ENCODE measurements around the gene WWP2. TPM values are rescaled to one million over a fixed set of nuclear protein-coding genes. Genes with fewer than 3 reads are reported as not detected.
"Not testable (repeated sequence)": the region's sequence is repeated elsewhere in the genome, so short reads cannot be mapped to it uniquely, and the experiment has no call there.

Gene WWP2
- total RNA-seq, 1 experiment from 2014 or later, result 27.4 TPM

- H3K27ac ChIP-seq; H3K36me3 ChIP-seq; H3K9me3 ChIP-seq (replicated peaks); H3K27me3 ChIP-seq (replicated peaks); H3K4me3 ChIP-seq; DNase-seq (ENCODE audit: low read depth in 1 of 2, low spot score in 2 of 2): not testable (repeated sequence)
- peaks cover 16% of the 10 kb centered on the region for H3K4me1 ChIP-seq (replicated peaks)
Observed at GRCh38 chr16:69731280-69731679, 30.9 kb upstream of the WWP2 start.

GRCh38 chr16:69732101-69732500 lies 30.0 kb upstream of the WWP2 start:
- no peak for DNase-seq (ENCODE audit: low read depth in 1 of 2, low spot score in 2 of 2)
- Histone ChIP-seq H3K27ac (no peak overlapping the region), H3K36me3 (no peaks in the 10 kb centered on the region)

GRCh38 chr16:69741519-69741918 lies 20.6 kb upstream of the WWP2 start:
- Histone ChIP-seq H3K4me1 (replicated peaks) (no peaks in the 10 kb centered on the region), H3K27ac (no peak overlapping the region)
- DNase-seq (ENCODE audit: low read depth in 1 of 2, low spot score in 2 of 2), result no peak

More at GRCh38 chr16:69732101-69732500, 30.0 kb upstream of the WWP2 start:
- Histone ChIP-seq H3K27me3 (replicated peaks) (no peaks in the 10 kb centered on the region), H3K9me3 (replicated peaks) (no peaks in the 10 kb centered on the region), H3K4me3 (no peak overlapping the region), H3K4me1 (replicated peaks) (peaks cover 9% of the 10 kb centered on the region)

GRCh38 chr16:69741951-69742904 lies 19.9 kb upstream of the WWP2 start:
- peaks cover 70% of the 10 kb centered on the region for H3K36me3 ChIP-seq
- no peak overlapping the region for H3K4me3 ChIP-seq
- H3K4me1 ChIP-seq (replicated peaks), result no peaks in the 10 kb centered on the region
- no peaks in the 10 kb centered on the region for H3K27me3 ChIP-seq (replicated peaks)
- no peak overlapping the region for H3K27ac ChIP-seq
- DNase-seq (ENCODE audit: low read depth in 1 of 2, low spot score in 2 of 2), result no peak
- H3K9me3 ChIP-seq (replicated peaks), result no peaks in the 10 kb centered on the region

More at GRCh38 chr16:69741519-69741918, 20.6 kb upstream of the WWP2 start:
- H3K4me3 ChIP-seq, result no peak overlapping the region
- H3K36me3 ChIP-seq, result peaks cover 65% of the 10 kb centered on the region
- no peaks in the 10 kb centered on the region for H3K27me3 ChIP-seq (replicated peaks)
- no peaks in the 10 kb centered on the region for H3K9me3 ChIP-seq (replicated peaks)

GRCh38 chr16:69744363-69745231 lies 17.5 kb upstream of the WWP2 start:
- H3K36me3 ChIP-seq, result peaks cover 92% of the 10 kb centered on the region
- no peak overlapping the region for H3K4me3 ChIP-seq
- H3K27me3 ChIP-seq (replicated peaks), result no peaks in the 10 kb centered on the region
- no peaks in the 10 kb centered on the region for H3K4me1 ChIP-seq (replicated peaks)
- no peak overlapping the region for H3K27ac ChIP-seq
- H3K9me3 ChIP-seq (replicated peaks), result no peaks in the 10 kb centered on the region; the same call in 1 of the 2 replicates
- DNase-seq (ENCODE audit: low read depth in 1 of 2, low spot score in 2 of 2), result no peak

- no peak overlapping the region for H3K27ac ChIP-seq
- no peak overlapping the region for H3K4me3 ChIP-seq
- no peaks in the 10 kb centered on the region for H3K4me1 ChIP-seq (replicated peaks)
- no peak for DNase-seq (ENCODE audit: low read depth in 1 of 2, low spot score in 2 of 2)
- H3K27me3 ChIP-seq (replicated peaks), result no peaks in the 10 kb centered on the region
- H3K36me3 ChIP-seq, result peaks cover 88% of the 10 kb centered on the region
- no peaks in the 10 kb centered on the region; the same call in 1 of the 2 replicates for H3K9me3 ChIP-seq (replicated peaks)
Observed at GRCh38 chr16:69745232-69745612, 16.9 kb upstream of the WWP2 start.

GRCh38 chr16:69745959-69746358 lies 16.2 kb upstream of the WWP2 start:
- no peaks in the 10 kb centered on the region for H3K27me3 ChIP-seq (replicated peaks)
- H3K9me3 ChIP-seq (replicated peaks), result no peaks in the 10 kb centered on the region; the same call in 1 of the 2 replicates
- no peak for DNase-seq (ENCODE audit: low read depth in 1 of 2, low spot score in 2 of 2)
- H3K36me3 ChIP-seq, result peaks cover 91% of the 10 kb centered on the region
- H3K4me1 ChIP-seq (replicated peaks), result no peaks in the 10 kb centered on the region
- no peak overlapping the region for H3K27ac ChIP-seq
- no peak overlapping the region for H3K4me3 ChIP-seq

- Histone ChIP-seq H3K9me3 (replicated peaks) (no peaks in the 10 kb centered on the region; the same call in 1 of the 2 replicates), H3K27ac (no peak overlapping the region), H3K36me3 (peaks cover 91% of the 10 kb centered on the region), H3K4me1 (replicated peaks) (no peaks in the 10 kb centered on the region), H3K27me3 (replicated peaks) (no peaks in the 10 kb centered on the region), H3K4me3 (no peak overlapping the region)
- no peak for DNase-seq (ENCODE audit: low read depth in 1 of 2, low spot score in 2 of 2)
Observed at GRCh38 chr16:69747115-69747514, 15.0 kb upstream of the WWP2 start.

GRCh38 chr16:69748694-69749345 lies 13.3 kb upstream of the WWP2 start:
- H3K4me3 ChIP-seq, result no peak overlapping the region
- DNase-seq (ENCODE audit: low read depth in 1 of 2, low spot score in 2 of 2), result no peak
- no peaks in the 10 kb centered on the region for H3K27me3 ChIP-seq (replicated peaks)
- no peak overlapping the region for H3K27ac ChIP-seq
- peaks cover 90% of the 10 kb centered on the region for H3K36me3 ChIP-seq
- no peaks in the 10 kb centered on the region; the same call in 1 of the 2 replicates for H3K9me3 ChIP-seq (replicated peaks)
- peaks cover 7% of the 10 kb centered on the region for H3K4me1 ChIP-seq (replicated peaks)

- H3K27ac ChIP-seq, result peak overlapping the region; percentile 40
- no peak for DNase-seq (ENCODE audit: low read depth in 1 of 2, low spot score in 2 of 2)
Observed at GRCh38 chr16:69754143-69754468, 8.0 kb upstream of the WWP2 start.

GRCh38 chr16:69754469-69755310 lies 7.4 kb upstream of the WWP2 start, which contains the start of gene NOB1:
Gene NOB1, minus strand, starts transcription at chr16:69754926. Its CDS starts 16 bp downstream, at chr16:69754910.
- Histone ChIP-seq H3K36me3 (peaks cover 43% of the 10 kb centered on the region), H3K27me3 (replicated peaks) (no peaks in the 10 kb centered on the region)
- peak; percentile 94 to 97 for DNase-seq (ENCODE audit: low read depth in 1 of 2, low spot score in 2 of 2)

More at GRCh38 chr16:69754143-69754468, 8.0 kb upstream of the WWP2 start:
- H3K4me1 ChIP-seq (replicated peaks), result peaks cover 11% of the 10 kb centered on the region
- H3K4me3 ChIP-seq, result peak overlapping the region; percentile 79
- no peaks in the 10 kb centered on the region for H3K9me3 ChIP-seq (replicated peaks)
- H3K27me3 ChIP-seq (replicated peaks), result no peaks in the 10 kb centered on the region
- peaks cover 48% of the 10 kb centered on the region for H3K36me3 ChIP-seq

GRCh38 chr16:69756705-69757104 lies 5.4 kb upstream of the WWP2 start:
- Histone ChIP-seq H3K9me3 (replicated peaks) (no peaks in the 10 kb centered on the region), H3K4me1 (replicated peaks) (peaks cover 12% of the 10 kb centered on the region), H3K4me3 (no peak overlapping the region), H3K27ac (no peak overlapping the region), H3K27me3 (replicated peaks) (no peaks in the 10 kb centered on the region), H3K36me3 (peaks cover 27% of the 10 kb centered on the region)
- no peak for DNase-seq (ENCODE audit: low read depth in 1 of 2, low spot score in 2 of 2)

More at GRCh38 chr16:69754469-69755310, 7.4 kb upstream of the WWP2 start, which contains the start of gene NOB1:
- Histone ChIP-seq H3K9me3 (replicated peaks) (no peaks in the 10 kb centered on the region), H3K4me3 (peak within 1 kb of the TSS; percentile 79), H3K27ac (peak within 1 kb of the TSS; percentile 40), H3K4me1 (replicated peaks) (peaks cover 11% of the 10 kb centered on the region)

Data from SJSA1 (cell line).